OCI-LY1 (cell line): ENCODE measurements around the gene MACF1.

ENCODE experiments used
- CTCF ChIP-seq: fragments of 200-600 bp; sonication (generic), shearing (Covaris generic); IDR thresholded peaks from 2 replicates; pipeline ENCODE4 v1.5.1; 2017; ENCODE audit warnings: mild to moderate bottlenecking, antibody characterized with exemption, low read length, moderate library complexity, mixed read lengths
- EZH2 ChIP-seq: fragments of 200-600 bp; sonication (generic), shearing (Covaris generic); IDR thresholded peaks from 2 replicates; pipeline ENCODE4 v1.8.0; 2017; ENCODE audit warnings: borderline replicate concordance, mixed run types, mild to moderate bottlenecking, antibody characterized with exemption, low read length, moderate library complexity, mixed read lengths

DNA sequence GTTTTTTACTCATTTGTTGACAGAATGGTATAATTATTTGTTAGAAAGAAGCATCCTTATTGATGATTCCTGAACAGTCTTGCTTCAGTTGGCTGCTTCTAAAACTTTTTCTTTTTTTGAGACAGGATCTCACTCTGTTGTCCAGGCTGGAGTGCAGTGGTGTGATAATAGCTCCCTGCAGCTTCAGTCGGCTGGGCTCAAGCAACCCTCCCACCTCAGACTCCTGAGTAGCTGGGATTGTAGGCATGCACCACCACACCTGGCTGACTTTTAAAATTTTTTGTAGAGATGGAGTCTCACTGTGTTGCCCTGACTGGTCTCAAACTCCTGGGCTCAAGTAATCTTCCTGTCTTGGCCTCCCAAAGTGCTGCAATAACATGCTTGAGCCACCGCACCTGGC lies 38.8 kb downstream of the MACF1 start:
- TF ChIP-seq CTCF (no peak), EZH2 (no peak)
